CD4-positive, alpha-beta T cell treated with Interleukin-17A for 1 hour (primary cell): ENCODE results near the gene SLX9.
"Not testable (repeated sequence)": the region's sequence is repeated elsewhere in the genome, so short reads cannot be mapped to it uniquely, and the experiment has no call there.

Experiments used
- DNase-seq: peaks from one replicate; pipeline ENCODE4 v3.0.0-alpha.2; 2020

The SLX9 gene

GRCh38 chr21:44917446-44918106, 22.3 kb upstream of the SLX9 start:
- DNase-seq: no peak

DNA sequence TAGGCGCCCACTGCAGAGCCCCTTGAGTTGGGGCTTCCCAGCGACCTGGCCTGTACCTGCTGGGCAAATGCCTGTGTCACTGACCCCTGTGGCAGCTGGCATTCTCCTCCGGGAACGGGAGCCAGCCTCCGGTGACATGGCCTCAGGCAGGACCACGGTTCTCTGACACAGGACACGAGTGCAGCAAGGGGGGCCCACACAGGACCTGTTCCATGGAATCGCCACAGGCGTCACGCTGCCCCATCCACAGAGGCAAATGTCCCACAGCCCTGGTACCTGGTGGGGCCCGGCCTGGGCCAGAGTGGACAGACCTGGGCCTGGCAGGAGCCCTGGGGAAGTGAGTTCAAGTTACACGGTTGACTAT, 21.7 kb upstream of the SLX9 start:
- no peak for DNase-seq

GRCh38 chr21:44918581-44919033, 21.2 kb upstream of the SLX9 start:
- DNase-seq: no peak

DNA sequence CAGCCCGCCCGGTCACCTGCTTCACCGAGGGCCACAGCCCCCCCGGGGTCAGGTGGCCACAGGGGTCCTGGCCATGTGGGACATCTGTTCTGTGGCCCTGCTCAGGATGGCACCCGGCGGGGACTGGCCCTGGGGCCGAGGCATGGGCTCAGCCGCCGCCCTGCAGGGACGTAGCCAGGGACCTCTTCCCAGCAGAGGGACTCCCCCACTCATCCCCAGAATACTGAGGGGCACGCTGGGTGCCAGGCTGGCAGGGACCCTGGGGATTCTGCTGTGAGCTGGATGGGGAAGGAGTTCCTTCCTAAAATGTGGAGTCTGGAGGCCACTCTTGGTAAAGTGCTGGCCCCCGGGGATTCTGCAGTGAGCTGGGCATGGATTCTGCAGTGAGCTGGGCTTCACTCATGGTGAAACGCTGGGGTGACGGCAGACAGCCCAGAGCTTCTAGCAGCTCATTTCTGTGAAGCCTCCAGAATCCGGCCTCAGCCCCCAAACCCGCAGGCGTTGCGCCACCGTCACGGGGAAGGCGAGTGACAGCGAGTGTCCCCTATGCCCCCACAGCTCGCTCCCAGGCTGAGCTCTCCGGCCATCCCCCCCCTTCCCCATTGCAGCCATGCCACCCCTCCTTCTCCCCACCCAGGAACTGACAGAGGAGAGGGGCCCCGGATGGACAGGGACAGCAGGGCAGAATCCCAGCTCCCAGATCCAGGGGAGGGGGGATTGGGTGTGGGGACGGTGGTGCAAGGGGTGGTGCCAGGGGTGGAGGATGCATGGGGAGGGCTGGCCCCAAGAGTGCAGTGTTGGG, 20.5 kb upstream of the SLX9 start:
- DNase-seq: no peak

DNA sequence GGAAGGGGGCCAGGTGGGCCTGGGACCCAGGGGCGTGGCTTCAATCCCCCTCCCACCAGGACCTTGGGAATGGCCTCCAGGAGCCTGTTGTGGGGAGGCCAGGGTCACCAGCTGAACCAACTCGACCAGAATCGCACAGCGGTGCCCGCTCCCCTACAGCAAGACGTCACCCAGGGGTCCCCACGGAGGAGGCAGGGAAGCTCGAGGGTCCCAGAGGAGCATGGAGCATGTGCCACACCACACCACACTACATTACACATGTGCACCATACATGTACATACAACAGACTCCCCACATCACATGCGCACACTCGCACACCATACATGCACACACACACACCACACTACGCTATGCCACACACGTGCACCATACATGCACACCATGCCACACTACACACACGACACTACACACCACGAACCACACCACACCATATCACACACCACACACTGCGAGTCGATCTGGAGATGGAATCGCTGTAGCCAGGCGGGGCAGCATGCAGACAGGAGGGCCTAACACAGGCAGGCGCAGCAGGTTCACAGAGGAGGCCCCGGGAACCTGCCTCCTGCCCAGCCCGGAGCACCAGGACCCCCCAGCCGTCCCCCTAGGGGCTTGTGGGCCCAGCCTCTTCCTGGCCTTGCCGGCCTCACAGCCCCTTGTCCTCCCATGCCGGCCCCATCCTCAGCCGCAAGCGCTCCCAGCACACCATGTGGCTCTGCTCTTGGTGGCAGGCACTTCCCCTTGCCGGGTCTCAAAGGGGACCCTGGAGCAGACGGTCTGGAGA, 19.7 kb upstream of the SLX9 start:
- DNase-seq: no peak

DNA sequence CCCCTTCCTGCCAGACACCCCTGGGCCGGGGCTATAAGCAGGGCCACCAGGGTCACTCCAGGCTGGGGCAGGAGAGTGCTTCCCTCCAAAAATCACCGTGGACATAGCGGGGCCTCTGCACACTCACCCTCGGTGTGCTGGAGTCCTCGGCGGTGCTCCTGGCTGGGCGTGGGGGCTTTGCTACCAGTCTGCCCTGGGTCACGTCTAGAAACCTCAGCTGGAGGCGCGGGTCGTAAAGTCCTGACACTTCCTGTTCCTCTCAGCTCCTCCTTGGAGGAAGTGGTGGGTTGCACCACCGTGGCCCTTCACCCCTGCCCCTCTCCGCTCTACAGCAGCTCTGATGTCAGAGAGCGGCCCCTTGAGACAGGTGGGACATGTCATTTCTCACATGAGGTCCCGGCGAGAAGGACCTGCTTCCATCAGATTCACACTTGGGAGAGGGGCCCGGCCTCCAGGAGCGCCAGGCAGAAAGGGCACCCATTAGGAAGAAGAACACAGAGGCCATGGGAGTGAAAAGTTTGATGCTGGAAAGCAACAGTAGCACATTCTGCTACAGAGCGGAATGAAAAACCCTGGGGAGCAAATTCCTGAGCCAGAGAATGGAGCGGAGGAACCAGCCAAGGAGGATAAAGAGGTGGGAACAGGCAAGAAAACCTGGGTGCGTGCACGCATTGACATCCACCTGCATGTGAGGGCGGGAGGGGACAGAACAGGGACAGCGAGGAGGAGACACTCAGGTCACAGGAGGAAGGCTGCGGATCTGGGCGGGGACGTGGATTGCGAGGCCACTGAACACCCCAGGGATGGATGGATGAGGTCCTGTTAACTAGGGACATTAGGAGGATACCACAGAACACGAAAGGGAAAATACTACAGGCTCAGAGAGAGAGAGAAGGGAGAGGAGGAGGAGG, 18.9 kb upstream of the SLX9 start, which contains the start of gene ITGB2:
Gene ITGB2, minus strand, starts transcription at position 206 of the 911 bp plus-strand sequence. CDS start 10,117 bp downstream, outside the sequence.
- DNase-seq: peak; percentile 72

DNA sequence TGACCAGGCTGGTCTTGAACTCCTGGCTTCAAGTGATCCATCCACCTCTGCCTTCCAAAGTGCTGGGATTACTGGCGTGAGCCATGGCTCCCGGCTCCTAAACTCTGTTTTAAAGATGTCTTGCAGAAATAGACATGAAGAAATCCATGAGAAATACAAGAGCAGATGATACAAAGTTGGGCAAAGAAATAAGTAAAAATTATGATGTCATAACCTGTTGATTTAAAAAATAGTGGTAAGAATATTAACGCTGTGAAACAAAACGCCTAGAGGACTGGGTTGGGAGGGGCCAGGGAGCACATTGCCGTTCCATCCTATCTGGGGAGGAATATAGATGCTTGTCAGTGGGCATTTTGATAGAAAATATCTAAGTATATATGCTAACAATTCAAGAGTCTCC, 17.9 kb upstream of the SLX9 start:
- DNase-seq: no peak

DNA sequence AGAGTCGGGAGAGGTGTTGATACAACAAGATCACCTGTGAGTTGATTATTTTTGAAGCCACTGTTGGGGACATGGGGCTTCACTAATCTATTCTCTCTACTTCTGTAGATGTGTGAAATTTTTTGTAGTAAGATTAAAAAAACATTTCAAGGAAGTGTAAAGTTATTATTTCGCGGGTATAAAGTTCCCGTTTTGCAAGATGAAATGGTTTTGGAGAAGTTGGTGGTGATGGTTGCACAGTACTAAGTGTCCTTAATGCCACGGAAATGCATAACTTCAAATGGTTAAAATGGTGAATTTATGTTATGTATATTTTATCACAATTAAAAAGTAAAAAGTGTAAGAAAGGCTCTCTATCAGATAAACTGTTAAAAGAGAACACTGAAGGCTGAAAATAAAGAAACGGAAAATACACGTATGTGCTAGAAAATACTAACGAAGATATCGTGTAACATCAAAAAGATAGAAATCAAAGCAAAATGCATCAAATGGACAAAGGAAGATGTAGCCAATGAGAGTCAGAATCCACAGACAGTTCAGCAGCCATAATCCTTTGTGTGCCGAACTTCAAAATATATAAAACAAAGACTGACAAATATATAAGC, 16.2 kb upstream of the SLX9 start:
- no peak for DNase-seq

- DNase-seq: peak; percentile 61
These were observed 15.0 kb upstream of the SLX9 start for GRCh38 chr21:44924606-44925377.

DNA sequence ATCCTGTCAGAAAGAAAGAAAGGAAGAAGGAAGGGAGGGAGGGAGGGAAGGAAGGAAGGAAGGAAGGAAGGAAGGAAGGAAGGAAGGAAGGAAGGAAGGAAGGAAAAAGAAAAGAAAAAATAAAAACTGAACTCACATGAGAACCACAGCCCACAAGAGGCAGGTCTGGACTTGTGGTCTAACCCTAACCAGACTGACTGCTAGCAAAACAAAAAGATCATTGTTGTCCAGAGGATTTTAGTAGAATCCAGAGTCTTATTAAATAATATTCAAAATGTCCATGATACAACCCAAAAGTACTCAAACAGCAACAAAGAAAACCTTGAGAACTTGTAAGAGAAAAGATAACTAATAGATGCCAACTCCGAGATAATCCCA, 14.5 kb upstream of the SLX9 start:
- DNase-seq: no peak

- DNase-seq: peak; percentile 61
These were observed 13.3 kb upstream of the SLX9 start for GRCh38 chr21:44926331-44927101.

DNA sequence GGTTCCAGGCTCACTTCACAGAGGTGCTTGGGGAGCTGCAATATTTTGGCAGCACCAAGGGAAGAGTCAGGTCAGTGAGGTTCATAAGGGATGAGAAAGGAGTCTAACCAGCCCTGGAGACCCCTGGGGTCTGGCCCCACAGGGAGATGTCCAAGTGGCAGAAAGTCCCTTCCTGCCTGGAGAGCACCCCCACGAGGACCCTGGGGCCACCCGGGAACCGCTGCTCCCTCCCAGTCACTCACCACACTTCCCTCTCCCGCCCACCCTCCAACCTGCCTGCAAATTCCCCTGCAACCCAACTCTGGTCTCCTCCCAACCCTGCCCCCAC, 12.6 kb upstream of the SLX9 start:
- DNase-seq: no peak

DNA sequence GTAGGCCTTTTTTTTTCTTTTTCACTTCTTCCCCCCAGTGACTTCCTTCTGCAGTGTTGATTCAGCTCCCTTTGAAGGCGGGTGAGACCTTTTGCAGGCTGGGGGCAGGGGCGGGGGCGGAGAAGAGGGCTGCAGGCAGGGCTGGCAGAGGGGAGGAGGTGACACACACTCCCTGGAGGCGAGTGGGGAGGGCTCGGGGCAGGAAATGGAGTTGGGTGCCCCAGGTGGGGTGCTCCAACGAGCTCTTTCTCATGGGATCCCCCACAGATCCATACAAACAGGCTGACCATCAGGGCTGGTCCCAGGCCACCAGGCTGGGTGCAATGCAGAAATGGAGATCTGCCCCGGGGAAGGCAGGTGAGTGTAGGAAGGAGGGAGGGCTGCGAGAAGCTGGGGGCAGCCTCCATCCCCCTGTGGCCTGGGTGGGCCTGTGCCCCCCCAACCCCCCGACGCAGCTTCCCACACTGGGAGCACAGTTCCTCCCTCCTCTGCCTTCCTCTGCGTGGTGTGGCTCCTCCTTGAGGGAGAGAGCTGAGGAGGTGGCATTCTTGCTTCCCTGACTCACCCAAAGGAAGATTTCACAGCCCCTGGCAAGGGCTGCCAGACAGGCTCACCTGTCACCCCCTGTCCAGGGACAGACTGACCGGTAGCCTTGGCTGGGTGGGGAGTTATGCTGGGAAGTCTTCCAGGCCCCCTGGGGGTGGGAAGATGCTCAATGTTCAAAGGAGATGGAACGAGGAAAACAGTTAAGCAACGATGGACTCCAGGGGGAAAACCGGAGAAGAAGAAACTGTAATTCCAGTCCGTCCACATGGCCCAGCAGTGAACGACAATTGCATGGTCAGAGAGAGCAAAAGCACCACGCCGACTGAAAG, 12.0 kb upstream of the SLX9 start:
- peak; percentile 88 for DNase-seq

DNA sequence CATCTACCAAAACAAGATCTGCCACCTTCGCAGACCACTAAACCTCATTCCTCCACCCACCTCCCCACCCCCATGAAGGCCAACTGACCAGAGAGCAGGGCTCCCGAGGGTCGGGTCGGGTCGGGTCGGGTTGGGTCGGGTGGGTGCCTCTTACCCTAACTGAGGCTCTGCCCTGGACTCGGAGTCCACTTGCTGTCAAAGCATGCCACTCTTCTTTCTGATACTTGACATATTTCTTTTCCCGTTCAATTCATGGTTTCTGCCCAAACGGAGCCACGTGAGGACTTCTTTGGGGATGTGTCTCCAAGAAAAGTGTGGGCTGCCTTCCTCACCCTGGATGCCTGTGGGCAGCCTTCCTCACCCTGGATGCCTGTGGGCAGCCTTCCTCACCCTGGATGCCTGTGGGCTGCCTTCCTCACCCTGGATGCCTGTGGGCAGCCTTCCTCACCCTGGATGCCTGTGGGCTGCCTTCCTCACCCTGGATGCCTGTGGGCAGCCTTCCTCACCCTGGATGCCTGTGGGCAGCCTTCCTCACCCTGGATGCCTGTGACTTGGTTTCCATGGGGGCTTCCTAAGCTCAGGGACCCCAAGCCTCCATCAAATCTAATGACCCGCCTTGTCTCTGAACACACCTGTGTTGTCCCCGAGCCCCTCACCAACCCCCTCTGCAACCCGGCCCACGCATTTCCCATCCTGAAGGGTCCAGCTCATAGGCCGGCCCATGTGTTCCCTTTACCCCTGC, 11.2 kb upstream of the SLX9 start:
- not testable (repeated sequence) for DNase-seq

- no peak for DNase-seq
These were observed 10.5 kb upstream of the SLX9 start for GRCh38 chr21:44929242-44929798.

GRCh38 chr21:44929799-44930542, 9.9 kb upstream of the SLX9 start:
- no peak for DNase-seq

GRCh38 chr21:44930543-44930981, 9.3 kb upstream of the SLX9 start:
- DNase-seq: peak; percentile 85

GRCh38 chr21:44931137-44931500, 8.7 kb upstream of the SLX9 start:
- peak; percentile 45 for DNase-seq
